Right lobe of liver (tissue), 4 donors: Measurements from ENCODE around the gene YWHAB.

ENCODE experiments used
- CTCF ChIP-seq, 4 donors: fragments of 200-600 bp in 3 of 4; fragments of 450-650 bp in 1 of 4; IDR thresholded peaks; one replicate each; pipeline versions ENCODE4 v1.5.1 to v1.8.0; 2016 to 2022; ENCODE audit warnings: antibody characterized with exemption in 4 of 4, mild to moderate bottlenecking in 2 of 4
- POLR2A ChIP-seq: fragments of 450-650 bp; IDR thresholded peaks from one replicate; pipeline ENCODE4 v1.6.1; 2017; ENCODE audit warnings: antibody characterized with exemption, mild to moderate bottlenecking
- donor health status: DM: no; HTN: no; CAD: no.
- donor health status: DM: no; HTN: no; CAD: no.
- donor health status: DM: no; HTN: yes; CAD: no.

DNA sequence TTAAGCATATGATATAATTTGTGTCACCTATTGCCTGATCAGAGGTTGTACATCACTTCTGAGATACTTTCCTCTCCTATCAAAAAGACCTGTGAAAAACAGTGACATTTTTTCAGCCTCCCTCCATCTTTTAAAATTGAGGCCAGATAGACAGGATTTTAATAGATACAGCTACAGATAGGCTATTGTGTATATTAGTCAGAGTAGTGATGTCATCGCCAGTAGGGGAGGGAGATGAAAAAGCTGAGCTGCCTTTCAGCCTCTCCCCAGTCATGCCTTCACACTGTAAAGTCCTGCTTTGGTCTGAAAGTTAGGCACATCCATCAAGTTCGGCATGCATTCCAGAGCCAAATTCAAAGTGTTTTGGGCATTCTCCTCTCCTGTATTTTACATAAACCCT, 16.5 kb downstream of the YWHAB start:
- TF ChIP-seq CTCF (IDR thresholded peaks at IDR 0.05) (no peak), POLR2A (no peak)
